Measurements from ENCODE around the gene ARAF. TPM values are rescaled to one million over a fixed set of nuclear protein-coding genes. Genes with fewer than 3 reads are reported as not detected.

ARAF gene
- total and polyA plus RNA-seq, 2 donors (not counting 3 experiments of a cell fraction or from before 2014, with no cell fraction given): 62.7 to 69.5 TPM

DNA sequence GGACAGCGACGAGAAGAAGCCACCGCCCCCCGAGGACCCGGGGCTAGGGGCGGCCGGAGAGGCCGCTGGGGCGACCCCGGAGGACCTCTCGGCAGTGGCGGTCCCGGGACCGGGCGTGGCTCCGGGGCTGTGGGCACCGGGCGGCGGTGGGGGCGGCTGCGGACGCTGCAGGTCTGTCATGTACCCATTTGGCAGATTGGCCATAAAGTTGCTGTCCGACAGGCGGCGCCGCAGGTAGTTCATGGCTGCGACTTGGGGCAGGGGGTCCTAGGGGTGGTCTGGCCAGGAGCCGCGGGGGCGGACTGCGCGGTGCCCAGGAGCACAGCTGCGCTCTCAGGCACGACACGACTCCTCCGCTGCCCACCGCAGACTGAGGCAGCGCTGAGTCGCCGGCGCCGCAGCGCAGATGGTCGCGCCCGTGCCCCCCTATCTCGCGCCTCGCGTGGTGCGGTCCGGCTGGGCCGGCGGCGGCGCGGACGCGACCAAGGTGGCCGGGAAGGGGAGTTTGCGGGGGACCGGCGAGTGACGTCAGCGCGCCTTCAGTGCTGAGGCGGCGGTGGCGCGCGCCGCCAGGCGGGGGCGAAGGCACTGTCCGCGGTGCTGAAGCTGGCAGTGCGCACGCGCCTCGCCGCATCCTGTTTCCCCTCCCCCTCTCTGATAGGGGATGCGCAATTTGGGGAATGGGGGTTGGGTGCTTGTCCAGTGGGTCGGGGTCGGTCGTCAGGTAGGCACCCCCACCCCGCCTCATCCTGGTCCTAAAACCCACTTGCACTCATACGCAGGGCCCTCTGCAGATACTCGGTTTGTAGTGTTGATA, 58.7 kb downstream of the ARAF start, which contains the start of gene SYN1:
TSS of gene SYN1 (minus strand) at position 372 of the 817 bp plus-strand sequence. CDS start at position 243, 129 bp downstream.
- H3K4me1 ChIP-seq (ENCODE audit: control insufficient read depth, extremely low read depth, insufficient read depth, low read length): peaks cover 3% of the 10 kb centered on the region
- no peaks in the 10 kb centered on the region for H3K9me1 ChIP-seq (replicated peaks; ENCODE audit: control insufficient read depth, extremely low read depth, insufficient read depth, low read length)
- dilution Hi-C loops (cut with MboI; ENCODE audit: extremely low pct_ligation_motif_present, low sequenced_read_pairs): no loop called here
- no peak within 1 kb of the TSS for H3K27ac ChIP-seq (ENCODE audit: insufficient read depth, low read depth, low read length)
- peak; percentile 60 for DNase-seq (ENCODE audit: low read depth, low spot score)
- no peak within 1 kb of the TSS for H3K9ac ChIP-seq (replicated peaks; ENCODE audit: extremely low read depth, insufficient read depth, low read length)
- ChIA-PET POLR2A (no interaction called here), CTCF (no interaction called here)
- no peaks in the 10 kb centered on the region for H3K9me3 ChIP-seq (replicated peaks; ENCODE audit: control insufficient read depth, insufficient read depth, low read length)
- no peaks in the 10 kb centered on the region for H3K36me3 ChIP-seq (ENCODE audit: control insufficient read depth in 2 of 2, extremely low read depth in 1 of 2, insufficient read depth in 2 of 2, low read length in 2 of 2)
- peak within 1 kb of the TSS; percentile 70 for H2AFZ ChIP-seq (ENCODE audit: low read depth, low read length)
- no peak within 1 kb of the TSS for H3K4me2 ChIP-seq (ENCODE audit: insufficient read depth, low read length)
- no peaks in the 10 kb centered on the region for H3K79me2 ChIP-seq (ENCODE audit: control insufficient read depth, insufficient read depth, low read length)
- no peak for TF ChIP-seq MYC (IDR thresholded peaks at IDR 0.05; ENCODE audit: low read depth, low read length)
- TF ChIP-seq MAX (IDR thresholded peaks at IDR 0.05; ENCODE audit: insufficient read depth, insufficient read length): peak; percentile 4
- no peak for TF ChIP-seq CTCF (IDR thresholded peaks at IDR 0.05; ENCODE audit: extremely low read depth in 1 of 2, insufficient read depth in 1 of 2, low read depth in 1 of 2, low read length in 2 of 2)
- TF ChIP-seq POLR2A (IDR thresholded peaks at IDR 0.05; ENCODE audit: low read depth, low read length): no peak
- TF ChIP-seq FOS (IDR thresholded peaks at IDR 0.05; ENCODE audit: borderline replicate concordance, insufficient read depth, low read length): peak; percentile 36
- peak; percentile 70 for TF ChIP-seq POLR2AphosphoS5 (IDR thresholded peaks at IDR 0.05; ENCODE audit: insufficient read depth, low read depth, low read length)
- TF ChIP-seq EZH2 (IDR thresholded peaks at IDR 0.05; ENCODE audit: borderline replicate concordance, low read depth, low read length, severe bottlenecking): no peak
- TF ChIP-seq GATA2 (IDR thresholded peaks at IDR 0.05; ENCODE audit: insufficient read depth, insufficient read length, low read depth, low read length): no peak
- TF ChIP-seq JUN (IDR thresholded peaks at IDR 0.05; ENCODE audit: borderline replicate concordance, insufficient read depth, insufficient read length, low read depth): no peak
- H3K27me3 ChIP-seq (ENCODE audit: control insufficient read depth in 2 of 2, insufficient read depth in 2 of 2, low read length in 2 of 2): peaks cover 5 to 8% of the 10 kb centered on the region in 2 experiments
- intact Hi-C loops (cut with micrococcal nuclease): loop anchor here (1.0 to 5.0 kb wide), 2 partner anchors 37 to 57 kb away; partner anchors contain the start of genes ARAF and TIMP1
- no peaks in the 10 kb centered on the region for H4K20me1 ChIP-seq (replicated peaks; ENCODE audit: control insufficient read depth, extremely low read depth, insufficient read depth, low read length)
- peak; percentile 90 for FAIRE-seq
- no TSS peak for BruUV-seq (replicated peaks)
- peak within 1 kb of the TSS in 1 of 3 experiments; percentile 7 for H3K4me3 ChIP-seq (replicated peaks in 1 of 3; ENCODE audit: insufficient read depth in 1 of 3, low read depth in 1 of 3, low read length in 3 of 3)

Measured in endothelial cell of umbilical vein (primary cell).